Left cardiac atrium (tissue), 4 donors: ENCODE data around the gene ASB18. TPM values are rescaled to one million over a fixed set of nuclear protein-coding genes. Genes with fewer than 3 reads are reported as not detected.

Experiments
- ATAC-seq, 2 donors: fragments of 200-7000 bp; cut with Tn5 transposase; one replicate each; pipeline ENCODE4 v1.9.1; 2020; ENCODE audit warnings: mild to moderate bottlenecking in 2 of 2, moderate library complexity in 2 of 2
- DNase-seq: peaks from one replicate; pipeline ENCODE4 v3.0.0-alpha.2; 2020
- intact Hi-C, 2 donors: fragments of 100-400 bp; cut with DNase I; formaldehyde crosslinking; loops; one replicate each; pipeline versions ENCODE4 v1.14.1 to v1.15.1; 2022 to 2023
- total RNA-seq, 2 donors: library from RNA; stranded (reverse); fragmentation: NEBNext Ultra II Directional; extraction: Animal tissue kit (Norgen Biotek cat#: 25700); gene quantifications; one replicate each; pipeline ENCODE4 v1.2.1, GENCODE V29; 2021
- donor health status: DM: no; HTN: yes; CAD: no.
- donor health status: DM: no; HTN: yes; CAD: no; lungs with severe emphysema.
- donor health status: DM: yes; HTN: yes; CAD: no.
- donor health status: Dilated cardiomyopathy.

The ASB18 gene
- total RNA-seq, 2 donors from 2014 or later: 1.9 to 2.7 TPM

GRCh38 chr2:236250286-236250685, 13.9 kb downstream of the ASB18 start:
- no peak for ATAC-seq
- intact Hi-C loops: no loop called here
- no peak for DNase-seq

GRCh38 chr2:236249066-236249465, 15.1 kb downstream of the ASB18 start:
- ATAC-seq: no peak
- DNase-seq: no peak
- intact Hi-C loops: no loop called here

GRCh38 chr2:236246711-236247246, 17.4 kb downstream of the ASB18 start:
- peak; percentile 67 to 74 for ATAC-seq
- intact Hi-C loops: no loop called here

GRCh38 chr2:236244256-236244655, 19.9 kb downstream of the ASB18 start:
- intact Hi-C loops: no loop called here
- DNase-seq (no peak), ATAC-seq (no peak)

More at GRCh38 chr2:236246711-236247246, 17.4 kb downstream of the ASB18 start:
- DNase-seq: no peak

- no peak for ATAC-seq
- DNase-seq: no peak
- intact Hi-C loops: no loop called here
Observed at GRCh38 chr2:236242057-236242495, 22.1 kb downstream of the ASB18 start.

GRCh38 chr2:236241181-236242056, 22.8 kb downstream of the ASB18 start:
- intact Hi-C loops: no loop called here
- no peak for DNase-seq
- ATAC-seq: peak in 1 of 2 donors; percentile 8

GRCh38 chr2:236240228-236240990, 23.8 kb downstream of the ASB18 start:
- ATAC-seq: peak; percentile 73 to 75
- DNase-seq: peak; percentile 48
- intact Hi-C loops: no loop called here

- intact Hi-C loops: no loop called here
Observed at GRCh38 chr2:236239276-236240065, 24.7 kb downstream of the ASB18 start.

GRCh38 chr2:236238751-236239150, 25.5 kb downstream of the ASB18 start:
- no peak for ATAC-seq
- no peak for DNase-seq
- intact Hi-C loops: no loop called here

More at GRCh38 chr2:236239276-236240065, 24.7 kb downstream of the ASB18 start:
- DNase-seq (no peak), ATAC-seq (no peak)

GRCh38 chr2:236237468-236238190, 26.6 kb downstream of the ASB18 start:
- intact Hi-C loops: no loop called here
- peak; percentile 18 to 31 for ATAC-seq
- DNase-seq: no peak

- ATAC-seq: no peak
Observed at GRCh38 chr2:236236559-236237452, 27.4 kb downstream of the ASB18 start.

GRCh38 chr2:236229186-236229585, 35.0 kb downstream of the ASB18 start:
- no peak for ATAC-seq
- intact Hi-C loops: no loop called here

More at GRCh38 chr2:236236559-236237452, 27.4 kb downstream of the ASB18 start:
- DNase-seq: no peak
- intact Hi-C loops: no loop called here

GRCh38 chr2:236223675-236224074, 40.5 kb downstream of the ASB18 start:
- DNase-seq (no peak), ATAC-seq (no peak)
- intact Hi-C loops: no loop called here

More at GRCh38 chr2:236229186-236229585, 35.0 kb downstream of the ASB18 start:
- no peak for DNase-seq

- no peak for DNase-seq
- no peak for ATAC-seq
- intact Hi-C loops: no loop called here
Observed at GRCh38 chr2:236221798-236222197, 42.4 kb downstream of the ASB18 start.

GRCh38 chr2:236219411-236219810, 44.8 kb downstream of the ASB18 start:
- no peak for ATAC-seq
- intact Hi-C loops: no loop called here

GRCh38 chr2:236217926-236218325, 46.3 kb downstream of the ASB18 start:
- no peak for DNase-seq

More at GRCh38 chr2:236219411-236219810, 44.8 kb downstream of the ASB18 start:
- no peak for DNase-seq

GRCh38 chr2:236216711-236217110, 47.5 kb downstream of the ASB18 start:
- DNase-seq (no peak), ATAC-seq (no peak)
- intact Hi-C loops: no loop called here

More at GRCh38 chr2:236217926-236218325, 46.3 kb downstream of the ASB18 start:
- no peak for ATAC-seq
- intact Hi-C loops: no loop called here
